ENCODE data around the gene LRP6. TPM values are rescaled to one million over a fixed set of nuclear protein-coding genes. Genes with fewer than 3 reads are reported as not detected.

The LRP6 gene
- polyA plus RNA-seq, 1 donor from 2014 or later: 33.5 TPM

GRCh38 chr12:12254553-12254952 is 12.3 kb downstream of the LRP6 start:
- Histone ChIP-seq H2AFZ (ENCODE audit: low read depth, low read length) (no peak overlapping the region), H3K4me3 (ENCODE audit: low read length) (no peak overlapping the region), H4K20me1 (ENCODE audit: insufficient read depth) (no peaks in the 10 kb centered on the region), H3K4me2 (ENCODE audit: low read length) (no peak overlapping the region), H3K9me2 (ENCODE audit: insufficient read depth, low read length) (no peaks in the 10 kb centered on the region), H3K79me2 (replicated peaks; ENCODE audit: insufficient read depth, low read length) (peaks cover 91% of the 10 kb centered on the region), H3K27ac (ENCODE audit: low read length) (no peak overlapping the region), H3K27me3 (ENCODE audit: insufficient read depth, low read depth, low read length) (no peaks in the 10 kb centered on the region), H3F3A (ENCODE audit: insufficient read depth, low read length, poor library complexity, severe bottlenecking) (no peaks in the 10 kb centered on the region), H3K36me3 (ENCODE audit: insufficient read depth, low read length) (no peaks in the 10 kb centered on the region), H3K9me3 (ENCODE audit: low read length) (no peaks in the 10 kb centered on the region), H3K9ac (ENCODE audit: low read length) (no peak overlapping the region)
- TF ChIP-seq REST (IDR thresholded peaks at IDR 0.05; ENCODE audit: borderline replicate concordance): no peak
- TF ChIP-seq RAD21 (conservative IDR thresholded peaks at IDR 0.05): no peak
- no peak for TF ChIP-seq POLR2AphosphoS5 (IDR thresholded peaks at IDR 0.05)
- TF ChIP-seq MXI1 (conservative IDR thresholded peaks at IDR 0.05; ENCODE audit: poor library complexity, severe bottlenecking): no peak

- Histone ChIP-seq H3K4me3 (ENCODE audit: low read length) (no peak overlapping the region), H3K9me3 (ENCODE audit: low read length) (no peaks in the 10 kb centered on the region), H3F3A (ENCODE audit: insufficient read depth, low read length, poor library complexity, severe bottlenecking) (no peaks in the 10 kb centered on the region), H2AFZ (ENCODE audit: low read depth, low read length) (no peak overlapping the region), H4K20me1 (ENCODE audit: insufficient read depth) (no peaks in the 10 kb centered on the region), H3K9ac (ENCODE audit: low read length) (no peak overlapping the region), H3K27ac (ENCODE audit: low read length) (no peak overlapping the region), H3K4me2 (ENCODE audit: low read length) (no peak overlapping the region), H3K9me2 (ENCODE audit: insufficient read depth, low read length) (no peaks in the 10 kb centered on the region), H3K27me3 (ENCODE audit: insufficient read depth, low read depth, low read length) (no peaks in the 10 kb centered on the region), H3K79me2 (replicated peaks; ENCODE audit: insufficient read depth, low read length) (peaks cover 77% of the 10 kb centered on the region), H3K36me3 (ENCODE audit: insufficient read depth, low read length) (no peaks in the 10 kb centered on the region)
- no peak for TF ChIP-seq TAF1 (IDR thresholded peaks at IDR 0.05; ENCODE audit: low read depth)
- no peak for TF ChIP-seq RAD21 (conservative IDR thresholded peaks at IDR 0.05)
- TF ChIP-seq EP300 (conservative IDR thresholded peaks at IDR 0.05; ENCODE audit: poor library complexity, severe bottlenecking): no peak
- TF ChIP-seq REST (IDR thresholded peaks at IDR 0.05; ENCODE audit: borderline replicate concordance): no peak
- TF ChIP-seq SMC3 (conservative IDR thresholded peaks at IDR 0.05; ENCODE audit: poor library complexity): no peak
- TF ChIP-seq CTCF (IDR thresholded peaks at IDR 0.05; ENCODE audit: poor library complexity, severe bottlenecking): no peak
- no peak for TF ChIP-seq POLR2AphosphoS5 (IDR thresholded peaks at IDR 0.05)
- no peak for TF ChIP-seq EZH2 (IDR thresholded peaks at IDR 0.05; ENCODE audit: borderline replicate concordance, insufficient read depth, low read length, poor library complexity, severe bottlenecking)
- no peak for TF ChIP-seq MXI1 (conservative IDR thresholded peaks at IDR 0.05; ENCODE audit: poor library complexity, severe bottlenecking)
Observed at GRCh38 chr12:12249216-12250050, 17.4 kb downstream of the LRP6 start.
